Measurements from ENCODE around the gene GPD2. TPM values are rescaled to one million over a fixed set of nuclear protein-coding genes. Genes with fewer than 3 reads are reported as not detected.

The GPD2 gene
- total and polyA plus RNA-seq, 2 of the 4 experiments (the other 2 are of a cell fraction) = 20.4 to 100 TPM

- in situ Hi-C loops (cut with MboI; ENCODE audit: low sequenced_read_pairs) = no loop called here
Observed at GRCh38 chr2:156573710-156574109, 137.5 kb downstream of the GPD2 start.

More at GRCh38 chr2:156573710-156574109, 137.5 kb downstream of the GPD2 start:
- Histone ChIP-seq H2AK5ac (ENCODE audit: low read depth, low read length) (no peak overlapping the region), H3K27me3 (ENCODE audit: control insufficient read depth, insufficient read depth, low read length) (no peaks in the 10 kb centered on the region), H3K4me2 (ENCODE audit: low read depth, low read length) (no peak overlapping the region), H3K9me3 (ENCODE audit: control insufficient read depth, insufficient read depth, low read length) (no peaks in the 10 kb centered on the region), H4K20me1 (ENCODE audit: insufficient read depth, low read length) (no peaks in the 10 kb centered on the region), H2BK15ac (ENCODE audit: low read depth, low read length) (no peak overlapping the region), H3K36me3 (ENCODE audit: control insufficient read depth, insufficient read depth, low read length) (peaks cover 3% of the 10 kb centered on the region), H2AFZ (replicated peaks; ENCODE audit: low read length, poor library complexity) (no peak overlapping the region), H3K4me3 (ENCODE audit: insufficient read depth, low read depth, low read length) (no peak overlapping the region), H3K4ac (ENCODE audit: low read depth, low read length) (no peak overlapping the region), H3K9me1 (ENCODE audit: insufficient read depth, low read length) (no peaks in the 10 kb centered on the region), H3K14ac (replicated peaks; ENCODE audit: low read depth, low read length) (no peak overlapping the region), H3K4me1 (ENCODE audit: control insufficient read depth, insufficient read depth, low read length) (no peaks in the 10 kb centered on the region), H3K79me1 (ENCODE audit: low read depth in 1 of 2, low read length in 2 of 2) (no peaks in the 10 kb centered on the region), H3K27ac (ENCODE audit: insufficient read depth, low read length) (no peak overlapping the region), H4K91ac (ENCODE audit: insufficient read depth, low read depth, low read length) (no peak overlapping the region), H2BK120ac (ENCODE audit: low read depth, low read length) (no peak overlapping the region), H2BK5ac (ENCODE audit: low read depth, low read length, poor library complexity, severe bottlenecking) (no peak overlapping the region), H3K56ac (ENCODE audit: extremely low read depth, insufficient read depth, low read length) (no peak overlapping the region), H4K8ac (ENCODE audit: low read depth in 2 of 2, low read length in 2 of 2) (no peak overlapping the region), H2BK20ac (ENCODE audit: low read depth, low read length) (no peak overlapping the region), H2AK9ac (replicated peaks; ENCODE audit: low read depth, low read length, poor library complexity) (no peak overlapping the region), H3K23ac (ENCODE audit: low read depth, low read length) (no peak overlapping the region), H3K9ac (ENCODE audit: low read depth, low read length) (no peak overlapping the region), H3K18ac (ENCODE audit: low read depth, low read length) (no peak overlapping the region), H4K5ac (ENCODE audit: low read depth, low read length) (no peak overlapping the region)
- TF ChIP-seq RFX5 (IDR thresholded peaks at IDR 0.05; ENCODE audit: low read depth, low read length) (no peak), CTCF (conservative IDR thresholded peaks at IDR 0.05; ENCODE audit: low read depth, low read length) (no peak), MAFK (IDR thresholded peaks at IDR 0.05; ENCODE audit: low read depth, low read length) (no peak), POLR2A (IDR thresholded peaks at IDR 0.05; ENCODE audit: low read depth, low read length) (no peak), ELK1 (IDR thresholded peaks at IDR 0.05; ENCODE audit: borderline replicate concordance, low read depth, low read length) (no peak), CEBPB (IDR thresholded peaks at IDR 0.05; ENCODE audit: low read depth, low read length) (no peak), NFE2L2 (IDR thresholded peaks at IDR 0.05; ENCODE audit: low read depth, low read length) (no peak), MXI1 (IDR thresholded peaks at IDR 0.05; ENCODE audit: borderline replicate concordance, low read depth, low read length) (no peak)
- DNase-seq (no peak), ATAC-seq (ENCODE audit: low read depth) (no peak)
- no CpG with 5 or more reads among the region's 2 CpGs for WGBS, 2 experiments (ENCODE audit: extremely low coverage in 2 of 2, insufficient read length in 1 of 2)
- ChIA-PET CTCF (interaction anchor here (1.2 kb wide), 1 partner anchor 14 kb away, joined by 4 read pairs; no protein-coding TSS in a partner anchor), POLR2A (ENCODE audit: unreplicated experiment) (no interaction called here)
- dilution Hi-C loops (cut with HindIII; ENCODE audit: low sequenced_read_pairs, unreplicated experiment) = no loop called here
- BruUV-seq (replicated peaks) = no TSS peak
- intact Hi-C loops (cut with micrococcal nuclease) = no loop called here

All from IMR-90 (cell line).